Caki2 (cell line): ENCODE measurements around the gene BEND6. TPM values are rescaled to one million over a fixed set of nuclear protein-coding genes. Genes with fewer than 3 reads are reported as not detected.

Experiments
- DNase-seq: peaks from one replicate; pipeline ENCODE4 v3.0.0-alpha.2; 2015; ENCODE audit warnings: low read depth
- in situ Hi-C: cut with HindIII; loops from 2 replicates; pipeline ENCODE4 v1.10.0; 2016; ENCODE audit warnings: low sequenced_read_pairs, low pct_unique_long_range_greater_than_20kb, mixed read lengths
- total RNA-seq: library from RNA; depleted of rRNA; stranded (reverse); fragments of >200 nt; shearing (Covaris generic); gene quantifications from 2 replicates; pipeline ENCODE4 v1.2.3, GENCODE V29; 2014; ENCODE audit warnings: low replicate concordance

The BEND6 gene
- total RNA-seq, 1 experiment from 2014 or later, result 25.6 TPM

DNA sequence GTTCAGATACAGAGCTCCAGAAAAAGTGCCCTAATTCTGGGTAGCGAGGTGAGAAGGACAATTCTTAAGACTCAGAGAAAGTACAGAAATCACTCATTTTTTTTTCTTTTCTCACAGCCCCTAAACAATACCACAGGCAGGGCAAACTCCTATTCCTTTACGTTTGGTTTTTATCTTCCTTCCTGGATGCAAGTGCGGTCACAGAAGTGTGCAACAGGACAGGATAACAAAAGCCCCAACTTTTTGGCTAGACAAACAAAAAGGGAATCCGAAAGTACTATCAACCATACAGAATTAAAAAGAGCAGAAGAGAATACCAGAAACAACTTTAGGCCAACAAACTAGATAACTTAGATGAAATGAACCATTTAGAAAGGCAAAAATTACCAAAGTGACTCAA, 18.4 kb upstream of the BEND6 start:
- no peak for DNase-seq
- in situ Hi-C loops, result loop anchor here (25.0 kb wide), 1 partner anchor 376 kb away; the partner anchor contains the start of gene PRIM2

DNA sequence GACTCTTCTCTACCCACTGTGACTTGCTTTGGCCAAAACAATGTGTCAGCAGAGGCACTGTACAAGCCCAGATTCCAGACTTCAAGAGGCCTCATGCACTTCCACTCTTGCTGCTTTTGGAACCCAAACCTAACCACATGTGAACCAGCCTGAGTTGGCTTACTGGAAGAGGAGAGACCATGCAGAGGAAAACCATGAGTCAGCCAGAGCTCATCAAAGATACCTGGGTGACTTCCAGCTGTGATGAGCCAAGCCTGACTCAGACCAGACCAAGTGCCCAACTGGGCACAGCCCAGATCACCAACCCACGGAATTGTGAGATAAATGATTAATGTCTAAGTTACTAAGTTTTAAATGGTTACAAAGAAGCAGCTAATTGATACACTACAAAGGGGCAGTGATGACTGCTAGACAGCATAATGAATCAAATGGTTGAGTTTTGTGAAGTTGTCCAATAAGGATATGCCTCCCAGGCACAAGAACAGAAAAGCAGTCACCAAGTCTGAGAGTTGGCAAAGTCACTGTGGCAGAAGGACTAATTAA, 16.2 kb upstream of the BEND6 start:
- DNase-seq, result peak; percentile 98
- in situ Hi-C loops, result loop anchor here (25.0 kb wide), 1 partner anchor 374 kb away; the partner anchor contains the start of gene PRIM2

DNA sequence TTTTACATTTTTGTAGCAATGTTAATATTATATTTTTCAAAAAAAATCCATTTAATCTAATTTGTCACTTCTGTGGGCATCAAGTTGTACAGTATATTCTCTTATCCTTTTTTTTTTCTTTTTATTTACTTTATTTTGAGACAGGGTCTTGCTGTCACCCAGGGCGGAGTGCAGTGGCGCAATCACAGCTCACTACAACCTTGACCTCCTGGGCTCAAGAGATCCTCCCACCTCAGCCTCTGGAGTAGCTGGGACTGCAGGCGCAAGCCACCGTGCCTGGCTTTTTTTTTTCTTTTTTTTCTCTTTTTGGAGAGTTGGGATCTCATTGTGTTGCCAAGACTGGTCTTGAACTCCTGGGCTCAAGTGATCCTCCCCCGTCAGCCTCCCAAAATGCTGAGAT, 14.4 kb upstream of the BEND6 start:
- DNase-seq, result no peak
- in situ Hi-C loops, result loop anchor here (25.0 kb wide), 1 partner anchor 372 kb away; the partner anchor contains the start of gene PRIM2

DNA sequence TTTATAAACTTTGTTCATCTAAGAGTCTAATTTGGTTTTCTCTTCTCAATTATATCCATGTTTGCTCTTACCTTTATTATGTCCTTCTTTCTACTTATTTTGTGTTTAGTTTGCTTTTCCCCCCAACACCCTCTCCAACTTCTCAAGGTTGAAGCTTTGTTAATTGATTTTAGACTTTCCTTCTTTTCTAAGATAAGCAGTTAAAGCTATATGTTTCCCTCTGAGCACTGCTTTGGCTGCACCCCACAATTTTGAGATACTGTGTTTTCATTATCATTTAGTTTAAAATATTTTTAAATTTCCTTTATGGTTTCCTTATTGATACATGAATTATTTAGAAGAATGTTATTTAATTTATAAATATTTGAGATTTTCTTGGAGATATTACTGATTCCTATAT, 13.9 kb upstream of the BEND6 start:
- DNase-seq, result no peak
- in situ Hi-C loops, result loop anchor here (25.0 kb wide), 1 partner anchor 371 kb away; the partner anchor contains the start of gene PRIM2

DNA sequence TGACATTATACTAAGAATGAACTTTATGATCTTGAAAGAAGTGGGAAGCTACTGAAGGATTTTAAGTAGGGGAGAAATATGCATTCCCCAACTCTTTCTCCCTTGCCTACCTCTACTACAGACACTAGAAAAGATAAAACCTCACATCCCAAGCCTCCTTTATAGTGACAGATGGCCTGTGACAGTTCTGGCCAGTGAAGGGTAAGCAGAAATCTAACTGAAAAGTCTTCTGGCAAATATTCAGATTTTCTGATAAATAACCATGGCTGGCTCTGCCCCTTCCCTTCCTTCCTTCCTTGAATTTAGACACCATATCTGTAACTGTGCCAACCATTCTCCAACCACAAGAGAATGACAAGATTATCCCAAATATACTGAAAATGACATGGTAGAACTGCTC, 10.2 kb upstream of the BEND6 start:
- in situ Hi-C loops, result loop anchor here (25.0 kb wide), 1 partner anchor 368 kb away; the partner anchor contains the start of gene PRIM2
- DNase-seq, result no peak

DNA sequence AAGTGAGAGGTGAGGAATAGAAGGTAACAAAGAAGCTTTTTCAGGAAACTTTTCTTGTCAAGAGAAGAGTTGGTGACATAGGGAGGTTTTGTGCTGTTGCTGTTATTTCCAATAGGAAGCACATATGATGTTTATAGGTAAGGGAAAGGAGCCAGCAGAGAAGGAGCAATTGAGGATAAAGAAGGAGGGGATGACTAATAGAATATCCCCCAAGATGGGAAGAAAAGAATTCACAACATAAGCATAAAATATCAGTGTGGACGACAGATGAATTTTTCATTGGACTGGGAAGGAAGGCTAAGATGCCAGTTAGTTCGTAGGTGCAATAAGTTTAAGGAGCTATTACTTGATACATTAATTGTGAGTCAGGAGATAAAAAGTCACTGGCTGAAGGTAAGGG, 8.5 kb upstream of the BEND6 start:
- no peak for DNase-seq
- in situ Hi-C loops, result loop anchor here (25.0 kb wide), 1 partner anchor 366 kb away; the partner anchor contains the start of gene PRIM2

DNA sequence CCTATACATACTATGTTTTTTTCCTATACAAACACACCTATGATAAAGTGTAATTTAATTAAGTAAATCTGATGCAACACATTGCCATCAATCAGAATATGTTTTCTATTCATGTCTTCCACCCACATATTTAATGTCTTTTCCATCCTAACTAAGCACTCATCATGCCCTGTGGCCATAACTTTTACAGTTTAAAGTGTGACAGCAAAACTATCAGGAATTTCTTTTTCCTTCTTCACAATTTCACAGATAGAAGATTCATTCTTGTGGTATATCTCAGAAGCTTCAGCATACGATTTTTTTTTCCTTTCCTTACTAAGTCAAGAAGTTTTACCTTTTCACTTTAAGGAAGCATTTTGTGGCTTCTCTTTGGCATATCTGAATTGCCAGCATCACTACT, 7.0 kb upstream of the BEND6 start:
- no peak for DNase-seq
- in situ Hi-C loops, result loop anchor here (25.0 kb wide), 1 partner anchor 364 kb away; the partner anchor contains the start of gene PRIM2

DNA sequence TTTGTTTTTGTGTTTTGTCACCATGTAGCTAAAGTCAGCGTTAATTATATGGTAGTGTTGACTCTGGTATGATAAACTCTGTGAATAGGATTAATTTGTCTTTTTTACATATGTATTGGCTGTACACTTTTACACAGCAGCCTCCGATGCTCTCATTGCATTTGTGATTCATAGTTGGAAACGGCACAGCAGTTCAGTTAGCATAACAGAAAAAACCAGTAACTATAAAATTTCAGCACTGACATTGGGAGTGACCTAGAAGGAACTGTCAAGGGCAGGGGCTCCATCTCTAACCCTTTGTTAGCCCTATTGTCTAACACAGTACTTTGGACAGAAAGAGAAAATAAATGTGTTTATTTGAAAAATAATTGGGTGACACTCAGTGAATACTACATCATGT, 5.6 kb upstream of the BEND6 start:
- in situ Hi-C loops, result loop anchor here (25.0 kb wide), 1 partner anchor 363 kb away; the partner anchor contains the start of gene PRIM2
- DNase-seq, result no peak

DNA sequence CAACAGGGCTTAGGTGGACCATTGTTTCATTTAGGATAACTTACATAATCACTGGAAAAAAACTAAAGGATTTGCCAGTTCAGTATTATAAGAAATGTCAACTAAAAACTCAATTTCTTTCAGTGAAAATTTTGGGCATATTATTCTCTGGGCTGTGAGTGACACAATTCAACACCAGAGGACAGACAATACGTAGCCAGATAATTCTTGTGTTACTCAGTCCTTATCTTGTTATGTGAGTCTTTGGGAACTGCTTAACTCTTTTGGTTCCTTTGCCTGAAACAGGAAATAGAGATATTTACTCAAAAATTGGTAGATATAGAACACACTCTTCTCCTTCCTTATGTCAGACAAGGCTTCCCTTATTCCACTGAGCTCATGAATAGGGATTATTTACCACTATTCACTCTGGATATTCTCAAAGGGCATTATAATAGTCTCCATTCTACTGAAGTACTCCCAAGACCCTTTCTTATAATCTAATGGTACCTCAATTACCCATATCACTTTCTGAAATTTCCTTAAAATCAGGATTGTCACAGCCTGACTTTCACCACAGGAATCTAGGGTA, 4.9 kb upstream of the BEND6 start:
- in situ Hi-C loops, result loop anchor here (25.0 kb wide), 1 partner anchor 362 kb away; the partner anchor contains the start of gene PRIM2
- no peak for DNase-seq

DNA sequence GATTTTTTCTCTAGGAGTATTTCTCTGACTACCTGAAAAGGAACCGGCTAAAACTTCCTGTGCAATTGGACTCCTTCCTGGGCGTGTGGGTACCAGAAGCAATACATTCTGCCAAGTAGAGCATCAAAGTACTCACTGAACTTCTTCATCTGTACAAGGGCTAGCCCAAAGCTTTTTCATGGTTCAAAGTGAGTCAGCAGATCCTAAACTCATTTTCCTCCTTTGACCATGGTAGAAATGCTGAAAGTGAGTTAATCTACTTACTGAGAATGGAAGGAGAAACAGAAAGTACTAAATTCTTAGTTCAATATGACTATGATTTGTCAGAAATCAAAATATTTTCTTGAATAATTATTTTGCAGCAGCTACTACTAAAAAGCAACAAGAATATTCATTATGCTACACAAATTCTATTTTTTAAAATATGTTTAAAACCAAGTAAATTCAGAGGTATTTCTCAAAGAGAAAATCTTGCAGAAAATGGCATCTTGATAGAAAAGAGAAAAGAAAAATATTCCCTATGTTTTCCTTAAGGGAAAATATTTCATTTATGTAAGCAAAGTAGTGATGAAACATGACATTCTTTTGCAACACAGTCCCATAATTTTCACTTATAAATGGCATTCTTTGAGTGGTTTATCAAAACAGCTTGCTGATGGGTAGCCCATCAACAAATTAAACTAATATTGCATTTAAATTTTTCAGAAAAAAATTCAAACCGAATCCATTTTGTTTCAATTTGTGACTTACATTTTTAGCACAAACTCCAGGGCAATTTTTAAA, 3.7 kb upstream of the BEND6 start:
- DNase-seq, result no peak
- in situ Hi-C loops, result no loop called here

DNA sequence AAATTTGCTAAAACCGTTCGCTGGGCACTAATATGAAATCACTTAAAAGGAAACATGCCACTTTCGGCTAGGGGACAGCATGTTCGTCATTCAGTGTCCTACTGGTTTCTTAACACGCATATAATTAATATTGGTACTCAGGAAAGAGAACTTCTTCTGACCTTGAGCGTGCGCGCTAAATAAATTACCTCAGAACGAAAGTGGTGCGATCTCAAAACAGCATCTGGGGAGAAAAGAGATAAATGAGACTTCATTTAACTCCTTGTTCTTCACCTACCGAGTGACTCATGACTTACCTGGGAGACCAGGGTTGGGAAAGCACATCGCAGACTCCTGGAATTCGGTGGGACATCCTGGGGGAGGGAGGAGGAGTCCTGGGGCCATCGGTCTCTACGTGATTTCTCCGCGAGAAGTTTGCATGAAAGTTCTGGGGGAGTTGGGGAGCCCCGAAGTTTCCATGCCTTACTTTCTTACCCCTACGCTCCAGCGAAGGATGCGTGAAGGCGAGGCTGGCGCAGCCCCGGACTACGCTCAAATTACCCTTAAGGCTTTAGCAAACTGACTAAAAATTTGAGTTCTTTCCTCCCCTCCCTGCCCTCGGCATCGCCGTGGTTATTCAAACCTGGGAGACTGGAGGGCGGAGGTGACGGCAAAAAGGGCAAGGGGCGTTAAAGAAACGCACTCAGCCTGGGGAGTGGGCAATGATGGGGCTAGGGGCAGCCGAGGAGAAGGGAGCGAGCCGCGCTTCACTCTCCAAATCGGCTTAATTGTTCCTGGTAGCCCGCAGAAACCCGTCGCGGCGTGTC, 1.1 kb upstream of the BEND6 start:
- in situ Hi-C loops, result no loop called here
- DNase-seq, result peak; percentile 40

DNA sequence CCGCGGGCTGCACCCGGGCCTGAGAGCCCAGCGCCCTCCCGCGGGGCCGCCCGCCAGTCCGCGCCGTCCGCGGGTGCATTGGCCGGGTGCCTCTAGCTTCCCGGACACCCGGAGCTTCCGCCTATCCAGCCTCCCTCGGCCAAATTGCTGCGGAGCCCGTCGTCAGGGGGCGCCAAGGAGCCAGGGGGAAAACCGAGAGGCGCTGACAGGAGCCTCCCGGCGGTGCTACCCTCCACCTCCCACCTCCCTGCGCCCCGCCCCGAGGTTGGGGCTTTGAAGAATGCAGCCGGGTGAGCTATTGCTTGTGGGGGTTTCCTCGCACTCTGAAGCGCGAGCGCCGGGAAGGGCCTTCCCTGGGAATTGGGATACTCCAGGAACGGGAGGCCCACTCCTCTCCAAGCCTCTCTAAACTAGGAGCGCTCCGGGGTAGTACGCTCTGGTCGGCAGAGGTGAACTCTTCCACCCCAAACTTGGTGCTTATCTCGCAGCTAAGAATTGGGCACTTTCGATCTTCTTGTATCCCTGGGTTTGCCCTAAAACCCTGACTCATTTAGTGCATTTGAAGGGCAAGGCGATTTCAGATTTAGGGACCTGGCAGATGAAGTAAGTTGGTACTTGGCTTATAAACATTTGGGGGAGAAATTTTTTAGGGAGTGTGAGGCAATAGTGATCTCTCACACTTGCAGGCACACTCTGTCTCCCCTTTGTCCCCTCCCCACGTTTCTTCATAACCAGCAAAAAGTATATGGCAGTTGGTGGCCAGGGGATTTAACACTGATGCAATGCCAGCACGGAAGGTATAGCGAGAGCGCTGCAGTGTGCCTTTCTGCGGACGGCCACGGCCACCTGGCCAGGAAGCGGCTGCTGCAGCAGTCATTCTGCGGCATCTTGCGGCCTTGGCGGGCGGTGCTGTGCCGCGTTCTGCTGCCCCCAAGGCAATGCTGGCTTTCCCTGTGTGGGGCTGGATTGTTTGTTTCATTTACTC, 556 bp downstream of the BEND6 start:
- peak; percentile 99 for DNase-seq
- in situ Hi-C loops, result no loop called here

DNA sequence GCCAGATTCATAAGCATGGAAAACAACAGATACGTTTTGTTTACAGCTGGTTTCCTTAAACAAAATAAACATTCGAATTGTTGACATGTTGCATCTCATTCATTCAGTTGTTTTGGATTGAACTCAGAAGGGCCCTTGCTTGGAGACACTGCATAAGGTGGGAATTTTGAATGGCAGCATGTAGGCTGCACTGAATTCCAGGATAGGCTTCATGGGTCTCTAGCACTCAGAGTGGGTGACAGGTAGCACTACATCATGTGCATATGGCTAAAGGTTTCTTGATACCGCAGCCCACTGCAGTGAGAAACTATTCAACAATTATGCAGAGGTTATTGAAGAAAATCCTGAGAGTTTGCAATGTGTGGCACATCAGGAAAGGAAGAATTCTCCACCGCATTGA, 1.6 kb downstream of the BEND6 start:
- in situ Hi-C loops, result no loop called here
- no peak for DNase-seq

DNA sequence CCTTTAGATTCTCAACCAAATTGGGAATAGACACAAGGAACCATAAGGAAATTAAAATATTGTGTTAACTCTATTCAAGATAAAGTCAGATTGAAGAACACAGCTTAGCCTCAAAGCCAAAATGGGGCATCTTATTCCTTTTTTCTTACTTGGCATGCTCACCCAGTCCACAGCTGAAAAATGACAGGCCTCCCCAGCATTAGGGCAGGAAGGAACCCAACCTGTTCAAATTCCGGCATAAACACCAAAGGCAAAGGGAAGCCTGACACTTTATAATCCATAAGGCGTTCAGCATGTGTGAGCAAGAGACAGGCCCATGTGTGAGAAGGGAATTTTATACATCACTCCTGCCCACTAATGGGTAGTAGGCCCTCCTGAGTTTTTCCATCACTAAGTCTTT, 2.9 kb downstream of the BEND6 start:
- in situ Hi-C loops, result no loop called here
- DNase-seq, result no peak

DNA sequence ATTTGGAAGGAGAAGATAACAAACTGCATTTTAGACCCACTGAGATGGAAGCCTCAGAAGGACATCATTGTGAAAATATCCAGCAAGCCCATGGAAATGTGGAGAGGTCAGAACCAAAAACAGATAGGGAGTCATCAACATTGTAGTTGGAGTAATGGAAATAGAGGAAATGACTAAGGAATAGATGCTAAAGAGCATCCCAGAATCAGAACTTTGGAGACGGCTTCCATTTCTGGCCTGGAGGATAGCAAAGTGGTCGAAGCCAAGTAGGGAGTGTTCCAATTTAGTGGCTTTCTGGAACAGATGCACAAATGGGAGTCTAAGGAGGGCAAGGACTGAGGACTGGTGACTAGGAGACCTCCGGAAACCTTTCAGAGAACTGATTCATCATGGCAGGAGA, 3.6 kb downstream of the BEND6 start:
- in situ Hi-C loops, result no loop called here

DNA sequence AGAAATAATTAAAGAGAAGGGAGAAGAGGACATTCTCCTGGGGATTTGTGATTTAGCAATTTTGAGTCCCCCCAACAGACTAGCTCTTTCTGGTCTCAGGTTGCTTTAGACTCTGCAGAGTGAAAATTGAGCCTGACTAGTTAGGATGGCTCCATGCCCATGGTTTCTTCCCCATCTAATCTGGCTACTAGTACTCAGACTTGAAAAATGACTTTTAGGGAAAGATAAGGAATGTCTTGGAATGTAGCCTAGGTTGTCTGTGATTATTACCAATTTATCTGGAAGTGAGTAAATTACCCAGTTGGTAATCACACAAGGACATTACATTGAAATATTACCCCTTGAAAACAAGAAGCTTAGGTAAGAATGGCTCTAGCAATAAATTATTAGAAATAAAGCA, 4.2 kb downstream of the BEND6 start:
- DNase-seq, result no peak
- in situ Hi-C loops, result no loop called here

More for the DNA sequence above, 3.6 kb downstream of the BEND6 start:
- DNase-seq, result no peak

DNA sequence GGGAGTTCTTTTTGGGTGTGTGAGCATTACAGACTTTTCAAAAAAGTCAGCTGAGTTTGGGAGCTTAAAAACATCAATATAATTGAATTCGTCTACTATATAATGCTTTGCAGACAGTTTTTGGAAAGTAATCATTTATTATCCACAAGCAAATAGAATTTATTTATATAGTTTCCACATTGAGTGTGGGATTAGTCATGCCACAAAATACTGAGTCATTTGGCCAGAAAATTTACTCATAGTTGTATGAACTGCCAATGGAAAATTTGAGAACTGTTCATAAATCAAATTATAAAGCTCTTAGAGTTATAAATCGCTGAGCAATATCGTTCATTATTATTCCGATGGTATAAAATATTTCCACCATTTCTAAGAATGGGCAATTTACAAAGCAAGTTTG, 5.0 kb downstream of the BEND6 start:
- DNase-seq, result no peak

More for the DNA sequence above, 5.0 kb downstream of the BEND6 start:
- in situ Hi-C loops, result no loop called here
